GM19372 (cell line): Measurements from ENCODE around the gene USP2.
"Not testable (repeated sequence)": the region's sequence is repeated elsewhere in the genome, so short reads cannot be mapped to it uniquely, and the experiment has no call there.

ENCODE experiments used
- ATAC-seq: cut with Tn5 transposase; IDR thresholded peaks from one replicate; pipeline ENCODE4 v1.9.1; 2021; ENCODE audit warnings: mild to moderate bottlenecking, low read depth, moderate library complexity; ENCODE audit not compliant: unreplicated experiment

The USP2 gene

DNA sequence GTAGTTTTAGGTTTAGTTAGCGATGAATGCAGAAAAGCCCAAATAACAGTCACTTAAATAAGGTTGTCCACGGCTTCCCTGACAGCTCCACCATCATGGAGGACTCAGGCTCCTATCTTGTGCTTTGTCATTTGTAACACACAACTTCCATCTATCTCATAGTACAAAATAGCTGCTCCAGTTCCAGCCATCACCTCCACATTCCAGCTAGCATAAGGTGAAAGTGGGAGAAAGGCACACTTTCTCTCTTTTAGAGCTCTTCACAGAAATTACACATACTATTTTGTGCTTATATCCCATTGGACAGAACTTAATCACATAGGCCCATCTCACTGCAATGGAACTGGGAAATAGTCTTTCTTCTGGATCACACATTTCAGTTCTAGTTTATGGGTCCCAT, 32.8 kb upstream of the USP2 start:
- ATAC-seq = no peak

DNA sequence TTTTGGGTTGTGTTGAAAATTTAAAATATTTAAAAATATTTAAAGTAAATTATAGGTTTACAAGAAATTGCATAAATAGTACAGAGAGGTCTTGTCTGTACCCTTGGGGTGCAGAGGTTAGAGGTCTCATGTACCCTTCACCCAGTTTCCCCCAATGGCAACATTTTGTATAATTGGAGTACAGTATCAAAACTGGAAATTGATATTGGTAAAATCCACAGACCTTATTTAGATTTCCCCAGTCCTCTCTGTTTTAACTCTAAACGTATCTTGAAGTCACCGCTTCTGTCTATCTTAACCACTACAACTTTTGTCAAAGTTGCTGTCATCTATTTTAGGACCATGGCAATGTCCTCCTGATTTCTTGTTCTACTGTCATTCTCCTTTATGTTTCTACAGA, 30.6 kb upstream of the USP2 start:
- no peak for ATAC-seq

DNA sequence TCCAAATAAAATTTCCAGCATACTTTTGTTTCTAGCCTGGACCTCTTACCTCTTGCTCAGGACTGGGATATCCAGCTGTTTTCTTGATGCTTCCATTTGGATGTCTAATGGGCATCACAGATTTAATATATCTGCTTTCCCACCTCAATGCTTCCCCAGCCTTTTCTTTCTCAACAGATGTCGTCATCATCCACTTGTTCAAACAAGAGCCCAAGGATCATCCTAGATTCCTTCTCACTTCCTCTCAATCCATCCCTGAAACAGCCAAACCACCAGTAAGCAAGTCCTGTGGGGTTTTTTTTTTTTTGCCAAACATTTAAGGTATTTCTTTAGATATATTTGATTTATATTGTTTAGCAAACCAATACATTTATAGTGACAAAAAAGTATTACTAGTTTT, 29.0 kb upstream of the USP2 start:
- no peak for ATAC-seq

DNA sequence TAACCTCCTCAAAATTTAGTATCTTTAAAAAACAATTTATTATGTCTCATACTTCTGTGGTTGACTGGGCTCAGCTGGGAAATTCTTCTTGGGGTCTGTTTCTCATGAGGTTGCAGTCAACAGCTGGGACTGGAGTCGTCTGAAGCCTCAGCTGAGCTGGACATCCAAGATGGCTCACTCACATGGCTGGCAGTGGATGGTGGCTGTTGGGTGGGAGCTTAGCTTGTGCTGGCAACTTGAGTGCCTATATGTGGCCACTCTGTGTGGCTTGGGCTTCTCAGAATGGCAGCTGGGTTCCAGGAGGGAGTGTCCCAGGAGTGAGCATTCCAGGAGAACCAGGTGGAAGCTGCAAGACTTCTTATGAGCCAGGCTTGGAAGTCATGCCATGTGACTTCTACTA, 28.2 kb upstream of the USP2 start:
- no peak for ATAC-seq

DNA sequence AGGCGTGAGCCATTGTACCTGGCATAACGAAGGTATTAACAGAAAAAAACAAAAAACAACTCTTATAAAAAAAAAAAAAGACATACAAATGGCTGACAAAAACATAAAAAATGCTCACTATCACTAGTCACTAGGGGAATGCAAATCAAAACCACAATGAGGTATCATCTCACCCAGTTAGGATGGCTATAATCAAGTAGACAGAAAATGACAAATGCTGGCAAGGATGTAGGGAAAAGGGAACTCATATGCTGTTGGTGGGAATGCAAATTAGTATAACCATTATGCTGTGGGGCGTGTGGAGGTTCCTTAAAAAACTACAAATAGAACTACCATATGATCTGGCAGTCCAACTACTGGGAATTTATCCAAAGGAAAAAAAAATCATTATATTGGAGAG, 24.5 kb upstream of the USP2 start:
- ATAC-seq = no peak

DNA sequence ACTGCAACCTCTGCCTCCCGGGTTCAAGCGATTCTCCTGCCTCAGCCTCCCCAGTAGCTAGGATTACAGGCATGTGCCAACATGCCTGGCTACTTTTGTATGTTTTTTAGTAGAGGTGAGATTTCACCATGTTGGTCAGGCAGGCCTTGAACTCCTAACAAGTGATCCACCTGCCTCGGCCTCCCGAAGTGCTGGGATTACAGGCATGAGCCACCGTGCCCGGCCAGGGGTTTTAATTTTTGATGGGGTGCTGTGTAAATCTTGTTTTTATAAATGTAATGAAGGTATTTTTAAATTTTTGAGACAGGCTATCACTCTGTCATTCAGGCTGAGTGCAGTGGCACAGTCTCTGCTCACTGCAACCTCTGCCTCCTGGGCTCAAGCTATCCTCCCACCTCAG, 24.0 kb upstream of the USP2 start:
- not testable (repeated sequence) for ATAC-seq

DNA sequence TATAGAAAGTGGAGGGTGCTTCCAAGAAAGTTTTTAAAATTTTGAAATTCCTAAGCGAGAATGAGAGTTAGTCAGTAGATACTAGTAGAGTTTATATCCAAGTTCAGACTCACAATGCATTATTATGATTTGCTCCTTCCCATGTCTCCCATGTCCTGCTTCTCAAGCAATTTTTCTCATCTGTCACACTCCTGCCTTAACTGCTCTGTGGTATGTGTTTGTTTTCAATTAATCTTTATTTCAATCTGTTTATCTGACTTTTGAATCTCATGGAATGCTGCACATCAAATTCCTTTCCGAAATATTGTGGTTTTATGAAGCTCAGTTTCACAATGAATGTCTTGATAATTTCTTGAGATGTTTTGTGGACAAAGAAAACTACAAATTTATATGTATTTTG, 23.4 kb upstream of the USP2 start:
- no peak for ATAC-seq

DNA sequence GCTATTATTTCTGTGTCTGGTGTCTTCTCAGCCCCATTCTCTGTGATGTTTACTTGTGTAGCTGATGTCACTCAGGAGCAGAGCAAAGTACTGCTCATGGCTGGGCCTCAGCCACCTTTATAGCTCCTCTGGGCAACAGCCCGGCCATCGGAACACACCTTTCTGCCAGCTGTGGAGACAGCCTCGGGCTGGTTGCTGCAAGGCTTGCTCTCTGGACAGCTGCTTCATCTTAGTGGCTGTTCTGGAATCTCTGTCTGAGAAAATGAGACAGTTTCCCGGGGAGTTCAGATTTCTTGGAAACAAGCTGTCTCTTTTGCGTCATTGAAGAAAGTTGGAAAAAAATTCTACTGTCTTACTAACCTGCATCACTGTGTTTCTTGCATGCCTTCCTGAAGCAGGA, 21.5 kb upstream of the USP2 start:
- no peak for ATAC-seq

DNA sequence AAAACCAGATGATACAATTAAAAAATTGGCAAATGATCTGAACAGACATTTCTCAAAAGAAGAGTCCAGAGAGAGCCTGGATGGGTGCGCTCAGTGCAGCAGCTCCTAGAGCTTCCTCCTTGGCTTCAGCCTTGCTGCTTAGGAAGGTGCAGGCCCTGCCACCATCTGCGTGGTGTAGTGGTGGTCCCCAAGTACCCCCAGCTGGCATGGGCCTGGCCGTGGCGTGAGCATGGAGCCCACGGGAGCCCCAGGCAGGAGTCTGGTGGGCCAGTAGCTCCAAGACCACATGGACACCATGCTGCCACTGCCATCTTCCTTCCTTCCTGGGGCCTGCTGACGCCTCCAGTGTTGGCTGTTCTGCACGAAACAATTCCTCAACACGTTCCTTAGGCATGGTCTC, 21.0 kb upstream of the USP2 start:
- no peak for ATAC-seq

DNA sequence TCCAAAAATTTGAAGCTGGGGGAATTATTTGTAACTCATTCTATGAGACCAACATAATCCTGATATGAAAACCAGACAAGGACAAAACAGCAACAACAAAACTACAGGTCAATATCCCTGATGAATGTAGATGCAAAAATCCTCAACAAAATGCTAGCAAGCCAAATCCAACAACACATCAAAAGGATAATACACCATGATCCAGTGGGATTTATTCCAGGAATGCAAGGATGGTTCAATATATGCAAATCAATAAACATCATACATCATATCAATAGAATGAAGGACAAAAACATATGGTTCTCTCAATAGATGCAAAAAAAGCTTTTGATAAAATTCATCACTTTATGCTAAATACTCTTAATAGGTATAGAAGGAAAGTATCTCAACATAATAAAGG, 19.4 kb upstream of the USP2 start:
- no peak for ATAC-seq

DNA sequence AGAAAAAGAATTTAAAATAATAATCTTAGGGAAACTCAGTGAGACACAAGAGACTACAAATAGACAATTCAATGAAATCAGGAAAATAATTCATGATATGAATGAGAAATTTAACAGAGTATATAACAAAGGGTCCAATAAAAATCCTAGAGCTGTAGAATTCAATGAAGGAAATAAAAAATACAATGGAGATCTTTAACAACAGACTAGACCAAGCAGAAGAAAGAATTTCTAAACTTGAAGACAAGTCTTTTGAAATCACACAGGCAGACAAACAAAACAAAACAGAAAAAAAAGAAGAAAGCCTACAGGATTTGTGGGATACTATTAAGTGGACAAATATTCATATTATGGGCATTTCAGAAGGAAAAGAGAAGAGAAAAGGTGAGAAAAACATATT, 16.2 kb upstream of the USP2 start:
- ATAC-seq = no peak

DNA sequence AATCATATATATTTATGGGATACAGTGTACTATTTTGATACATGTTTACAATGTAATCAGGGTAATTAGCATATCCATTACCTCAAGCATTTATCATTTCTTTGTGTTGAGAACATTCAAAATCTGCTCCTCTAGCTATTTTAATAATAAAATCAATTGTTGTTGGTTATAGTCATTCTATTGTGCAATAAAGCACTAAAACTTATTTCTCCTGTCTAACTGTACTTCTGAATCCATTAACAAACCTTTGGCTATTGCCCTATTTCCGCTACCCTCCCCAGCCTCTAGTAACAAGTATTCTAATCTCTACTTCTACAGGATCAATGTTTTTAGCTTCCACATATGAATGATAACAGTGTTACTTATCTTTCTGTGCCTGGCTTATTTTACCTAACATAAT, 15.3 kb upstream of the USP2 start:
- no peak for ATAC-seq

DNA sequence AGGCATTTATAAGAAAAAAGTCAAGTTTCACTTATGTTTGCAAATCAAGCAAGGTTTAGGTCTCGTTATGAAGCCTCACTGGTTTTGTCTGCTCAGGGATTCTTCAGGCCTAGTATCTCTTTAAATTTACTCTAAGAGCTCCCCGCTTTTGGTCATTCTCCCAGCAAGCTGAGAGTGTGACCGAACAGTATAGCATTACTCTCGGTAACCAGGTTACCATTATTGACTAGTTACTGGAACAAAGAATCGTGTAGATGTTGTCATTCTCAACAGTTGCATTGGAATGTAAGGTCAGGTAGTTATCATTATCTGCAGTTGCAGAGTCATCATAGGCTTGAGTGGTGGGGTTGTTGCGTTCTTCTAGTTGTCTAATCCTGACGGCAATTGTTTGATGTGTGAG, 9.8 kb upstream of the USP2 start:
- ATAC-seq = no peak

DNA sequence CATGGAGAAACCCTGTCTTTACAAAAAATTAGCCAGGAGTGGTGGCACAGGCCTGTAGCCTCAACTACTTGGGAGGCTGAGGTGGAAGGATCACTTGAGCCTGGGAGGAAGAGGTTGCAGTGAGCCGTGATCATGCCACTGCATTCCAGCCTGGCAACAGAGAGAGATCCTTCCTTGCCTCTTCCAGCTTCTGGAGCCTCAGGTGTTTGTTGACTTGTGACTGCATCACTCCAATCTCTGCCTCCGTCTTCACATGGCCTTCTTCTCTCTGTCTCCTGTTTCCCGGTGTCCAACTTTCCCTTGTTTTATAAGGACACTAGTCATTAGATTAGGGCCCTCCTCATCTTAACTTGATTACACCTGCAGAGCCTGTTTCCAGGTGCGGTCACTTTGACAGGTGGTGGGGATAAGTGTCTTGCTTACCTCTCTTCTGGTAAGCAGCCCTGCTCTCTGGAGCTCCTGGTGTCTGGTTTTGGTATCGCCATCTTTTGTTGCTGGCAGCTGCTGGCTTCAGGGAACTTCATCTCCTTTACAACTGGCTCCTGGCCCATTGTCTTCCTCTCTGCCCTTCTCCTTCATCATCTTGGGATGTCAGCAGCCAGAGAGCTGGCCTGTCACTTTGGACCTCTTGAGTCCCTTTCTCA, 8.2 kb upstream of the USP2 start:
- ATAC-seq = no peak

DNA sequence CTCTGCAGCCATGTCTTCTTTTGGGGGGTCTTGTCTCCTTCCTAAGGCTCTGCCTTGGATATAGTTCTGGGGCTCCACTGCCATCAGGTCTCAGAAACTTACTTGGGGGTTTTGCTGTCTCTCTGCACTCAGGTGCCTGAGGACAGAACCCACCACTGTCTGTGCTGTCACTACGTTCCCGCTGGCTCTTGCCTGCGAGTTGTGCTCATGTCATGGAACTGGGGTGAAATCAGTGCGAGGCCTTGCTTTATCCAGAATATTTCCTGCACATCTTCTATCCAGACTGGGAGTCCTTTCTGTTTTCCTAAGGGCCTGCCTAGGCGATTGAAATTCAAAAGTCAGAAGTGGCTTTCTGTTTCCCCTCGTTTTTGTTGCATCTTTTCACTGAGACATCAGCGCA, 6.6 kb upstream of the USP2 start:
- no peak for ATAC-seq

DNA sequence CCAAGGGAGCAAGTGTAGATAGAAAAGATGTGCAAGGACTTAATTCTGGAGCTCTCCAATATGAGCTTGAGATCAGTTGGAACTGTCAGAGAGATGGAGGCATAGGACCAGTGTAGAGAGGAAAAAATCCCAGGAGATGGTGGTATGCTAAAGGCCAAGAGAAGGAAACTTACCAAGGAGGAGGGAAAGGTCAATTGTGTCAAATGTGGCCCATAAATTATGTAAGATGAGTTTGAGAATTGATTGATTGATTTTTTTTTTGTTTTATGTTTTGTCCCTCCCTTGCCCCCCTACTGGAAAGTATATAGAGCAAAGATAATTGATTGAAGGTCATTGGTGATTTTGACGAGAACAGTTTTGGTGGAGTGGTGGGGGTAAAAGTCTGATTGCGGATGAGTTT, 2.8 kb upstream of the USP2 start:
- ATAC-seq = no peak

DNA sequence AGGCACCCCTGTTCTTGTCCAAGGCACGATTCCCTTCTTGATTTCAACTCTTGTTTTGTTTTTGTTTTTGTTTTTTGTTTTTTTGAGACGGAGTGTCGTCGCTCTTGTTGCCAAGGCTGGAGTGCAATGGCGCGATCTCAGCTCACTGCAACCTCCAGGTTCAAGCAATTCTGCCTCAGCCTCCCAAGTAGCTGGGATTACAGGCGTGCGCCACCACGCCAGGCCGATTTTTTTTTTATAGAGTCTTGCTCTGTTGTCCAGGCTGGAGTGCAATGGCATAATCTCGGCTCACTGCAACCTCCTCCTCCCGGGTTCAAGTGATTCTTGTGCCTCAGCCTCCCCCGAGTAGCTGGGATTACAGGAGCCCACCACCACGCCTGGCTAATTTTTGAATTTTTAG, 1.0 kb upstream of the USP2 start:
- not testable (repeated sequence) for ATAC-seq

DNA sequence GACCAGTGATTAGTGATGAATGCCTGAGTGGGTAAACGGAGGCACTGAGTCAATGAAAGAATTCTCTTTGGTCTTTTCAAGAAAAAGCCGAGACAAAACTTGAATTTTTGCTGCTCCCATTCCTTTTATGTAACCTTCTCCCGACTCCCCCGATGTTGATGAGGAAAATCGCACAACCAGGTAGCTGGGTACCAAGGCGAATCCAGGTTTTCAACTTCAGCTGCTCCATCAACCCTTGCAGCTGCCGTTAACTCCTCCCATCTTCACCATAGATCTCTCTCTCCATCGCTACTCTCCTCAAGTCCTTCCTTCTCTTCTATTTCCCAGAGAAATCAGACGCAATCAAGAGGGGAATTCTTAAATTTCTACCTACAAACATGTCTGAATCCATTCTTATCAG, 611 bp upstream of the USP2 start:
- no peak for ATAC-seq

DNA sequence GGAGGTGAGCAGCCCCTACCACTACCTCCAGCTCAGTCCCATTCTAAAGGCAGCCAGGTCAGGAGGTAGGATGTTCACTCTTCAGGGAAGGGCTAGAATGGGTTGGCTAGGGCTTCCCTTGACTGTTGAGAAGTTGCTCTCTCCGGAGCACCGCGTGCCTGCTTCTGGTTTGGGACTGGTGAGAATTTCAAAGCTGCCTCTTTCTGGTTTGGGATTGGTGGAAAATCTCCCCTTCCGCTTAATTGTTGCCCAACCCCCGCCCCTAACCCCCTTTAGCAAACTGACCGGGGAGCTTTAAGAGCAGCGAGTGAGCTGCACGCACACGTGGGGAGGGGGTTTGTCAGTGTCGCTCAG, 686 bp downstream of the USP2 start:
- no peak for ATAC-seq

DNA sequence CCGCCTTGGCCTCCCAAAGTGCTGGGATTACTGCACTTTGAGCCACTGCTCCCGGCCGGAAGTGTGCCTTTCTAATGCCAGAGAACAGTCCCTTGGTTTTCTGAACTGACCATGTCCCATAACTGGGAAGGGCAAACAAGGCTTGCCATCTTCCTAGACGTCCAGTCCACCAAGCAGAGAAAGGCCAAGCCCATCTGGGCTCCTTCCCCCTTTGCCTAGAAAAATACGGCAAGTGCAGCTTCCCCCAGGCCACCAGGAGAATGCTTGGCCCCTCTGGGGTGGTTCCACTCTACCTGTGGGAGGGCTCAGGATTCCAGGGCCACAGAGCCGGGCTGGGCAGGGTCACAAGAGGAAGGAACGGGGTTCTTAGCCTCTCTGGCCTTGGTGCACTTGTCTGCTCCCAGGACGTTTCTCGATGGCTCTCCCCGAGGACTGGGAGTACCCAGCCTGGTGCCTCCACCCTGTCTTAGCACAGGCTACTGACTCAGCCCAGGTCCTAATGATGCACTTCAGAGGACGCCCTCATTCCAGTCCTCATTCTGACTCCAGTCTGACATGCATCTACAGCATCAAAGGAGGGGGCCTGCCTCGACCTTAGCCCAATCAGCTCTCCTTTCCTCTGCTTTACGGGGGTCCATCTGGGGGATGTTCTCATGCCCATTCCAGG, 1.2 kb downstream of the USP2 start:
- no peak for ATAC-seq

DNA sequence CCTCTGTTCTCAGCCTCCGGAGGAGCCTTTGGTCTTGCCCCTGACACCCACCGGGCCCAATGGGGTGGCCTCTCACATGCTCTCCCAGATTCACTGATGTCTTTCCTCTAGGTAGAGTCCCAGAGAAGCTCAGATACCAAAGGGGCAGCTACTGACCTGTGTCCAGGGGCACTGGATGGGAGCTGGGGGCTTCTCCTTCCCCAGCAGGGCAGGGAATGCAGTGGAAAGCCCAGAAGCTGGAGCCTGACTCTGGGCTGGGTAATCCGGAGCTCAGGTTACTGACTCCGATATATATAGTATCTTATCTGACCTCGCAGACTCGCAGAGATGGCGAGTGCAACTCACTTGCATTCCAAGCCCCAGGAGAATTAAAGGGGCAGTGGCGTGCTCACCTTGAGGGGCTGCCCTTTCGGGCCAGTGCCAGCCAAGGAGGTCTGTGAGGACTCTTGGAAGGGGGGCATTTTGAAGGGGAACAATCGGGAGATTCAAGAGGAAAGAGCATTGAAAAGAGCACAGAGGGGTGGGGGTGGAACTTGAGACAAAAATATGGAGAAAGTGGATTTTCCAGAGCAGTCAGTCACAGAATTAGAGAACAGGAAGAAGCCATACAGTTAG, 2.5 kb downstream of the USP2 start:
- ATAC-seq = no peak

DNA sequence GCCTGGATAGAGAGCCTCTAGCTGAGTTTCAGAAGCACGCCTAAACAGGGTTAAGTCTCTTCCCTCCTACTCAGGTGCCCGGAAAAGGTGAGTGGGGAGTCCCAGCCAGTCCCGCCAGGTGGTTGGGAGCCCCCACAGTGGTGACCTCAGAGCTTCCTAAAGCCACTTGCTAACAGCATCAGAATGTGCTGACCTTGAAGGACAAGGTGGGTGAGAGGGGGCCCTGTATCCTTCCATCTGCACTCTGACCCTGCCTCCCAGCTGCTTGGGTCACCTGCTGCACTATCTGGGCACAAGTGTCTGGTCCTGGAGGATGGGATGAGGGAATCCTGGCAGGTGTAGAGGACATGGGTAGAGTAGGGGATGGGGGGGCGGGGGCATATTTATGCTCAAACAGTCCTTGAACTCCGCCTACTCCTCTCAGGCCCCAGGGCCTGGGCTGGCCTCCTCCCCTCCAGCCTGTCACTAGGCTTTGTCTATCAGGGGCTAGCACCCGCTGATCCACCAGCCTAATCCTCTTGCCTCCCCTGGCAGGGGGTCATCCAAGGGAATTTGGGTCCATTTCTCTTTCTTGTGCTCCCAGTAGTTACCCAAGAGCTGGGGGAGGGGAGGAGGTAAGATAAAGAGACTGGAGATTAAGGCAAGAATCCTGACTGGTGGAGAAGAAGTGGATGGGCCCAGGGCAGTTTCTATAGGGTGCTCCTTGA, 3.4 kb downstream of the USP2 start:
- no peak for ATAC-seq
